ENCODE measurements around the gene ZNF460. TPM values are rescaled to one million over a fixed set of nuclear protein-coding genes. Genes with fewer than 3 reads are reported as not detected.
A peak's percentile ranks its signal among the peaks of the same experiment; 100 is the strongest.

ZNF460 gene
- total and polyA plus RNA-seq, 10 of the 15 experiments (the other 5 are each of a cell fraction or from before 2014, with no cell fraction given) = 0.15 to 43.0 (median 8.7) TPM

DNA sequence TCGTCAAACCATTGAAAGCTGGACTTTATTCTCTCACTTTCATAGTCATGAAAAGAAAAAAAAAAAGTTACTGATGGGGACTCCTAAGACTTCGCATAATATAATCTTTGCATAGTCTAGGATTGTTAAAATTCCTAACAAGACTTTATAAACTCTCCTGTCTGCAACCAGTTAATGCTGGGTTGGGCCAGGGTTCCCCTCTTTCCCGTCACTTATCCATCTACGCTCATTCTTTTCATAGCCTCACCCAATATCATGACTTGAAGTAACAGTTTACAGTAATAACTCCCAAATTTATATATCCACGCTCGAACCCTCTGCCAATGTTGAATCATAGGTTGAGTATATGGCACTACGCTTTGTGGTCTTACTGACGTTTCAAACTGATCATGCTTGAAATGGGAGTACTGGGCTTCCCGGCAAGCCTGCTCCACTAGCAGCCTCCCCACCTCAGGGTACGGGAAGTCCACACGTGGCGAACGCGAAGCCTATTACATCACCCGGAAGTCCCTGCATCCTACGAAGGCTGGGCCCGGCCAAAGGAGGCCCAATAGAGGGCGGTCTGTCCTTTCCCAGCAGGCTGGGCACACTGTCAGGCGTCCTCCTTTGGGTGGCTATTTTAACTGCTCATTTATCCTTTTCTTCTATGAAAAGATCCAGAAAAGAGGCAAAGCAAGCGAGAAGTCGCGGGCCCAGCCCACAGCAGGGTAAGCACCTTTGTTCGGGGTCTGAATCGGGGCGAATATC is 694 bp upstream of the ZNF460 start (continued):
- TF ChIP-seq NRF1 (conservative IDR thresholded peaks at IDR 0.05; ENCODE audit: low read depth, low read length) (no peak), MTA3 (IDR thresholded peaks at IDR 0.05; ENCODE audit: borderline replicate concordance, low read length) (no peak), NBN (IDR thresholded peaks at IDR 0.05) (no peak), SRF (IDR thresholded peaks at IDR 0.05; ENCODE audit: low read depth in 2 of 2, low read length in 2 of 2) (0 out of 4 replicates have a peak, but pooled peaks of 1 of the 2 experiments have one; percentile 16), POLR2AphosphoS2 (IDR thresholded peaks at IDR 0.05; ENCODE audit: low read depth, low read length) (peak; percentile 81; the same call in 1 of the 2 replicates), IRF4 (IDR thresholded peaks at IDR 0.05; ENCODE audit: low read depth, low read length) (0 out of 2 replicates have a peak, but pooled peaks have one; percentile 16), NR2C1 (IDR thresholded peaks at IDR 0.05) (no peak), RELA (IDR thresholded peaks at IDR 0.05; ENCODE audit: borderline replicate concordance, partially characterized antibody) (peak; percentile 11), ZNF217 (IDR thresholded peaks at IDR 0.05) (no peak), JUNB (IDR thresholded peaks at IDR 0.05) (peak; percentile 27; the same call in 1 of the 2 replicates), CBFB (IDR thresholded peaks at IDR 0.05; ENCODE audit: low read depth) (peak; percentile 14; the same call in 1 of the 2 replicates), TCF3 (IDR thresholded peaks at IDR 0.05; ENCODE audit: borderline replicate concordance, insufficient read depth, low read depth, low read length) (peak; percentile 35; the same call in 1 of the 2 replicates), TCF7 (IDR thresholded peaks at IDR 0.05; ENCODE audit: borderline replicate concordance) (no peak), FOXM1 (IDR thresholded peaks at IDR 0.05; ENCODE audit: low read depth, low read length) (no peak), CHD2 (IDR thresholded peaks at IDR 0.05; ENCODE audit: borderline replicate concordance, low read depth, low read length) (no peak; the same call in 1 of the 2 replicates)
- TF ChIP-seq, protein P1, sequence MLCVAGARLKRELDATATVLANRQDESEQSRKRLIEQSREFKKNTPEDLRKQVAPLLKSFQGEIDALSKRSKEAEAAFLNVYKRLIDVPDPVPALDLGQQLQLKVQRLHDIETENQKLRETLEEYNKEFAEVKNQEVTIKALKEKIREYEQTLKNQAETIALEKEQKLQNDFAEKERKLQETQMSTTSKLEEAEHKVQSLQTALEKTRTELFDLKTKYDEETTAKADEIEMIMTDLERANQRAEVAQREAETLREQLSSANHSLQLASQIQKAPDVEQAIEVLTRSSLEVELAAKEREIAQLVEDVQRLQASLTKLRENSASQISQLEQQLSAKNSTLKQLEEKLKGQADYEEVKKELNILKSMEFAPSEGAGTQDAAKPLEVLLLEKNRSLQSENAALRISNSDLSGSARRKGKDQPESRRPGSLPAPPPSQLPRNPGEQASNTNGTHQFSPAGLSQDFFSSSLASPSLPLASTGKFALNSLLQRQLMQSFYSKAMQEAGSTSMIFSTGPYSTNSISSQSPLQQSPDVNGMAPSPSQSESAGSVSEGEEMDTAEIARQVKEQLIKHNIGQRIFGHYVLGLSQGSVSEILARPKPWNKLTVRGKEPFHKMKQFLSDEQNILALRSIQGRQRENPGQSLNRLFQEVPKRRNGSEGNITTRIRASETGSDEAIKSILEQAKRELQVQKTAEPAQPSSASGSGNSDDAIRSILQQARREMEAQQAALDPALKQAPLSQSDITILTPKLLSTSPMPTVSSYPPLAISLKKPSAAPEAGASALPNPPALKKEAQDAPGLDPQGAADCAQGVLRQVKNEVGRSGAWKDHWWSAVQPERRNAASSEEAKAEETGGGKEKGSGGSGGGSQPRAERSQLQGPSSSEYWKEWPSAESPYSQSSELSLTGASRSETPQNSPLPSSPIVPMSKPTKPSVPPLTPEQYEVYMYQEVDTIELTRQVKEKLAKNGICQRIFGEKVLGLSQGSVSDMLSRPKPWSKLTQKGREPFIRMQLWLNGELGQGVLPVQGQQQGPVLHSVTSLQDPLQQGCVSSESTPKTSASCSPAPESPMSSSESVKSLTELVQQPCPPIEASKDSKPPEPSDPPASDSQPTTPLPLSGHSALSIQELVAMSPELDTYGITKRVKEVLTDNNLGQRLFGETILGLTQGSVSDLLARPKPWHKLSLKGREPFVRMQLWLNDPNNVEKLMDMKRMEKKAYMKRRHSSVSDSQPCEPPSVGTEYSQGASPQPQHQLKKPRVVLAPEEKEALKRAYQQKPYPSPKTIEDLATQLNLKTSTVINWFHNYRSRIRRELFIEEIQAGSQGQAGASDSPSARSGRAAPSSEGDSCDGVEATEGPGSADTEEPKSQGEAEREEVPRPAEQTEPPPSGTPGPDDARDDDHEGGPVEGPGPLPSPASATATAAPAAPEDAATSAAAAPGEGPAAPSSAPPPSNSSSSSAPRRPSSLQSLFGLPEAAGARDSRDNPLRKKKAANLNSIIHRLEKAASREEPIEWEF (IDR thresholded peaks at IDR 0.05; ENCODE audit: insufficient replicate concordance, low read depth, low read length) = no peak
- TF ChIP-seq, protein P2, sequence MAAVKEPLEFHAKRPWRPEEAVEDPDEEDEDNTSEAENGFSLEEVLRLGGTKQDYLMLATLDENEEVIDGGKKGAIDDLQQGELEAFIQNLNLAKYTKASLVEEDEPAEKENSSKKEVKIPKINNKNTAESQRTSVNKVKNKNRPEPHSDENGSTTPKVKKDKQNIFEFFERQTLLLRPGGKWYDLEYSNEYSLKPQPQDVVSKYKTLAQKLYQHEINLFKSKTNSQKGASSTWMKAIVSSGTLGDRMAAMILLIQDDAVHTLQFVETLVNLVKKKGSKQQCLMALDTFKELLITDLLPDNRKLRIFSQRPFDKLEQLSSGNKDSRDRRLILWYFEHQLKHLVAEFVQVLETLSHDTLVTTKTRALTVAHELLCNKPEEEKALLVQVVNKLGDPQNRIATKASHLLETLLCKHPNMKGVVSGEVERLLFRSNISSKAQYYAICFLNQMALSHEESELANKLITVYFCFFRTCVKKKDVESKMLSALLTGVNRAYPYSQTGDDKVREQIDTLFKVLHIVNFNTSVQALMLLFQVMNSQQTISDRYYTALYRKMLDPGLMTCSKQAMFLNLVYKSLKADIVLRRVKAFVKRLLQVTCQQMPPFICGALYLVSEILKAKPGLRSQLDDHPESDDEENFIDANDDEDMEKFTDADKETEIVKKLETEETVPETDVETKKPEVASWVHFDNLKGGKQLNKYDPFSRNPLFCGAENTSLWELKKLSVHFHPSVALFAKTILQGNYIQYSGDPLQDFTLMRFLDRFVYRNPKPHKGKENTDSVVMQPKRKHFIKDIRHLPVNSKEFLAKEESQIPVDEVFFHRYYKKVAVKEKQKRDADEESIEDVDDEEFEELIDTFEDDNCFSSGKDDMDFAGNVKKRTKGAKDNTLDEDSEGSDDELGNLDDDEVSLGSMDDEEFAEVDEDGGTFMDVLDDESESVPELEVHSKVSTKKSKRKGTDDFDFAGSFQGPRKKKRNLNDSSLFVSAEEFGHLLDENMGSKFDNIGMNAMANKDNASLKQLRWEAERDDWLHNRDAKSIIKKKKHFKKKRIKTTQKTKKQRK (IDR thresholded peaks at IDR 0.05; ENCODE audit: low read depth, low read length) = no peak
- TF ChIP-seq, protein P3, sequence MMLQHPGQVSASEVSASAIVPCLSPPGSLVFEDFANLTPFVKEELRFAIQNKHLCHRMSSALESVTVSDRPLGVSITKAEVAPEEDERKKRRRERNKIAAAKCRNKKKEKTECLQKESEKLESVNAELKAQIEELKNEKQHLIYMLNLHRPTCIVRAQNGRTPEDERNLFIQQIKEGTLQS (IDR thresholded peaks at IDR 0.05; ENCODE audit: borderline replicate concordance, extremely low read depth, low read depth, low read length) = no peak
- TF ChIP-seq, protein P4, sequence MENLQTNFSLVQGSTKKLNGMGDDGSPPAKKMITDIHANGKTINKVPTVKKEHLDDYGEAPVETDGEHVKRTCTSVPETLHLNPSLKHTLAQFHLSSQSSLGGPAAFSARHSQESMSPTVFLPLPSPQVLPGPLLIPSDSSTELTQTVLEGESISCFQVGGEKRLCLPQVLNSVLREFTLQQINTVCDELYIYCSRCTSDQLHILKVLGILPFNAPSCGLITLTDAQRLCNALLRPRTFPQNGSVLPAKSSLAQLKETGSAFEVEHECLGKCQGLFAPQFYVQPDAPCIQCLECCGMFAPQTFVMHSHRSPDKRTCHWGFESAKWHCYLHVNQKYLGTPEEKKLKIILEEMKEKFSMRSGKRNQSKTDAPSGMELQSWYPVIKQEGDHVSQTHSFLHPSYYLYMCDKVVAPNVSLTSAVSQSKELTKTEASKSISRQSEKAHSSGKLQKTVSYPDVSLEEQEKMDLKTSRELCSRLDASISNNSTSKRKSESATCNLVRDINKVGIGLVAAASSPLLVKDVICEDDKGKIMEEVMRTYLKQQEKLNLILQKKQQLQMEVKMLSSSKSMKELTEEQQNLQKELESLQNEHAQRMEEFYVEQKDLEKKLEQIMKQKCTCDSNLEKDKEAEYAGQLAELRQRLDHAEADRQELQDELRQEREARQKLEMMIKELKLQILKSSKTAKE (IDR thresholded peaks at IDR 0.05; ENCODE audit: low read depth, poor library complexity, severe bottlenecking) = no peak
